ENCODE measurements around the gene CTCFL.

Gene CTCFL

GRCh38 chr20:57524511-57525176 is at the start of gene CTCFL:
Gene CTCFL (minus strand): TSS chr20:57525140. CDS start chr20:57524205, 935 bp downstream.
- no peak for DNase-seq (ENCODE audit: low spot score)

- DNase-seq (ENCODE audit: low spot score) = no peak
These were observed 49.0 kb upstream of the CTCFL start for GRCh38 chr20:57573894-57574293.

- no peak for DNase-seq (ENCODE audit: low spot score)
These were observed 48.3 kb upstream of the CTCFL start for GRCh38 chr20:57573242-57573641.

GRCh38 chr20:57571782-57572416 is 47.0 kb upstream of the CTCFL start:
- no peak for DNase-seq (ENCODE audit: low spot score)

GRCh38 chr20:57570920-57571319 is 46.0 kb upstream of the CTCFL start:
- no peak for DNase-seq (ENCODE audit: low spot score)

GRCh38 chr20:57570145-57570850 is 45.4 kb upstream of the CTCFL start:
- DNase-seq (ENCODE audit: low spot score) = no peak

- no peak for DNase-seq (ENCODE audit: low spot score)
These were observed 44.0 kb upstream of the CTCFL start for GRCh38 chr20:57568960-57569359.

GRCh38 chr20:57568088-57568896 is 43.4 kb upstream of the CTCFL start:
- no peak for DNase-seq (ENCODE audit: low spot score)

GRCh38 chr20:57567471-57568079 is 42.6 kb upstream of the CTCFL start:
- DNase-seq (ENCODE audit: low spot score) = no peak

- DNase-seq (ENCODE audit: low spot score) = no peak
These were observed 42.0 kb upstream of the CTCFL start for GRCh38 chr20:57566803-57567459.

GRCh38 chr20:57566399-57566798 is 41.5 kb upstream of the CTCFL start:
- no peak for DNase-seq (ENCODE audit: low spot score)

GRCh38 chr20:57564951-57565642 is 40.2 kb upstream of the CTCFL start:
- no peak for DNase-seq (ENCODE audit: low spot score)

GRCh38 chr20:57564180-57564802 is 39.4 kb upstream of the CTCFL start:
- DNase-seq (ENCODE audit: low spot score) = no peak

- no peak for DNase-seq (ENCODE audit: low spot score)
These were observed 38.6 kb upstream of the CTCFL start for GRCh38 chr20:57563522-57563921.

GRCh38 chr20:57562541-57563465 is 37.9 kb upstream of the CTCFL start:
- no peak for DNase-seq (ENCODE audit: low spot score)

GRCh38 chr20:57561356-57562279 is 36.7 kb upstream of the CTCFL start:
- DNase-seq (ENCODE audit: low spot score) = no peak

- no peak for DNase-seq (ENCODE audit: low spot score)
These were observed 35.8 kb upstream of the CTCFL start, which contains the start of gene PCK1 for GRCh38 chr20:57560554-57561355. Gene PCK1 (plus strand): TSS chr20:57561110. CDS start chr20:57561412, 302 bp downstream.
